ENCODE results near the gene LLGL2. TPM values are rescaled to one million over a fixed set of nuclear protein-coding genes. Genes with fewer than 3 reads are reported as not detected.

LLGL2 gene
- total RNA-seq, 5 donors from 2014 or later (not counting 1 experiment from before 2014, with no cell fraction given) = 31.2 to 75.7 (median 53.4) TPM

DNA sequence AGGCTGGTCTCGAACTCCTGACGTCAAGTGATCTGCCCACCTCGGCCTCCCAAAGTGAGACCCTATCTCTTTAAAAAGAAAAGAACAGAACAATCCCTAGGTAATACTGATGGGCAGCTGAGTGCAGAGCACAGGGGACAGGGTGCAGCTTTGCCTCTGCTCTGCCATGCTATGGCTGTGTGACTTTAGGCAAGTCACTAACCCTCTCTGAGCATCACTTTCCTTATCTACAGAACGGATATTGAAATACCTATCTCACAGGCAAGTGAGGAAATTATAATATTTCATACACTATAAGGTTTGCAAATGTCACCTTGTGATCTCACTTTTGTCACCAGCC is 14.3 kb upstream of the LLGL2 start:
- DNase-seq = no peak
- H3K4me3 ChIP-seq (ENCODE audit: control insufficient read depth in 1 of 2, extremely low read depth in 1 of 2, low read length in 1 of 2) = no peak overlapping the region
- H3K27me3 Mint-ChIP-seq = no peaks in the 10 kb centered on the region
- CTCF ChIA-PET = interaction anchor here in 1 of 2 donors (0.6 kb wide), 1 partner anchor 86 kb away, joined by 3 read pairs; no protein-coding TSS in a partner anchor
- H3K27me3 ChIP-seq (replicated peaks in 1 of 2; ENCODE audit: control insufficient read depth in 2 of 2, extremely low read depth in 1 of 2, insufficient read depth in 2 of 2, low read length in 1 of 2) = peaks cover 0 to 30% of the 10 kb centered on the region in 2 experiments
- no peaks in the 10 kb centered on the region for H3K36me3 Mint-ChIP-seq
- no peaks in the 10 kb centered on the region for H3K4me1 Mint-ChIP-seq
- H3K4me1 ChIP-seq (ENCODE audit: control insufficient read depth in 1 of 2, extremely low read depth in 1 of 2, insufficient read depth in 2 of 2, low read length in 2 of 2) = peaks cover 0 to 17% of the 10 kb centered on the region in 2 experiments
- POLR2A ChIA-PET = interaction anchor here in 1 of 2 donors (0.6 kb wide), 1 partner anchor 16 kb away, joined by 3 read pairs; no protein-coding TSS in a partner anchor
- no peak overlapping the region for H3K27ac Mint-ChIP-seq
- no peak for ATAC-seq (replicated peaks in 1 of 4)
- H3K9me3 Mint-ChIP-seq = no peaks in the 10 kb centered on the region
- no peaks in the 10 kb centered on the region for H3K9me3 ChIP-seq
- H3K4me3 Mint-ChIP-seq = no peak overlapping the region
- WGBS (ENCODE audit: insufficient coverage) = 88% methylated on average over 3 of the region's 4 CpGs
- no peak overlapping the region for H3K27ac ChIP-seq (ENCODE audit: low read length)
- no peaks in the 10 kb centered on the region for H3K36me3 ChIP-seq (ENCODE audit: control insufficient read depth in 2 of 2, extremely low read depth in 1 of 2, insufficient read depth in 1 of 2, low read length in 1 of 2)

DNA sequence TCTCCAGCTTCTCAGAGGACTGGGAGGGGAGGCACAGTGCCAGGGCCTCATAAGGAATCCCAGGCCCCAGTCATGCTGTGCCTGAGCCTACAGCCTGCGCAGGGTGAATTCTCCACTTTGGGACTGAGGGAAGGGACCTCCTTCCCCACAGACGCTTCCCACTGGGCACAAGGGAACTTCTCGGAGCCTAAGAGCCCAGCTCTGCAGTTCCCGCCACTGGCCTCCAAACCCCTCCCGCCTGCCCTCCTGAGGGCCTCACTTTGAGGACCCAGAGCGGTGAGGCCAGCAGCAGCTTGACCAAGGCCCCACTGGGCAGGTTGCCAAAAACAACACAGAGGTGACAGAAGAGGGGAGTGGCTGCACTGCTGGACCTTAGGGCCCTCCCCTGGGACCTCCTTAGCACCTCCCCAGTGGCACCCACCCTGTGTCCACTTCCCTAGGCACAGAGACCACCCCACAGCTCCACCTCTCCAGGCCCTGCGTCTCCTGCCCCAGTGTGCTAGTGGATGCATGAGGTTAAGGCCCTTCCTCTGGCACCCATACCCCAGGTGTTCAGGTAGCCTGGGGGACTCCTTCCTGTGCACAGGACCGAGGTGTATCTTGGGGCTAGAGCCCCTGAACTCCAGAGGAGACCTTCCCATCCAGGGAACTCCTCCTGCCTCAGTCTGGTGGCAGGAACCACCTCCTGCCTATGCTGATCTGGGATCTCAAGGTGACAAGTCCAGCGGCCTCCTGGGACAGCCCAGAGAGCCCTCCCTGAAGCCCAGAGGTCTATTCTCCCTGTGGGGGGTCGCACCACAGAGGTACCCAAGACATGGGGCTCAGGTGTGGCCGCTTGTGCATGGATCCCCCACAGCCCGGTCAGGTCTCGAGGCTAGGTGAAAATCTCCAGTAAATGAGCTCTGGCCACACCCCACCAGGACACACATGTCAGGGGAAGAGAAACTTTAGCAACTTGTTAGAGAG is 13.6 kb upstream of the LLGL2 start:
- H3K36me3 ChIP-seq (ENCODE audit: control insufficient read depth in 2 of 2, extremely low read depth in 1 of 2, insufficient read depth in 1 of 2, low read length in 1 of 2) = no peaks in the 10 kb centered on the region
- Mint-ChIP-seq H3K4me1 (no peaks in the 10 kb centered on the region), H3K4me3 (no peak overlapping the region), H3K9me3 (no peaks in the 10 kb centered on the region), H3K36me3 (no peaks in the 10 kb centered on the region), H3K27ac (no peak overlapping the region), H3K27me3 (no peaks in the 10 kb centered on the region)
- DNase-seq (no peak), ATAC-seq (replicated peaks in 1 of 4) (no peak)
- H3K27ac ChIP-seq (ENCODE audit: low read length) = no peak overlapping the region
- WGBS (ENCODE audit: insufficient coverage) = 74% methylated on average over 8 of the region's 13 CpGs
- no peak overlapping the region for H3K4me3 ChIP-seq (ENCODE audit: control insufficient read depth in 1 of 2, extremely low read depth in 1 of 2, low read length in 1 of 2)
- H3K27me3 ChIP-seq (replicated peaks in 1 of 2; ENCODE audit: control insufficient read depth in 2 of 2, extremely low read depth in 1 of 2, insufficient read depth in 2 of 2, low read length in 1 of 2) = peaks cover 0 to 30% of the 10 kb centered on the region in 2 experiments
- H3K4me1 ChIP-seq (ENCODE audit: control insufficient read depth in 1 of 2, extremely low read depth in 1 of 2, insufficient read depth in 2 of 2, low read length in 2 of 2) = peaks cover 0 to 18% of the 10 kb centered on the region in 2 experiments
- ChIA-PET CTCF (interaction anchor here in 1 of 2 donors (0.6 kb wide), 2 partner anchors 87 to 443 kb away, joined by 3 to 4 read pairs; no protein-coding TSS in a partner anchor), POLR2A (interaction anchor here in 1 of 2 donors (0.6 kb wide), 1 partner anchor 15 kb away, joined by 3 read pairs; no protein-coding TSS in a partner anchor)
- no peaks in the 10 kb centered on the region for H3K9me3 ChIP-seq

DNA sequence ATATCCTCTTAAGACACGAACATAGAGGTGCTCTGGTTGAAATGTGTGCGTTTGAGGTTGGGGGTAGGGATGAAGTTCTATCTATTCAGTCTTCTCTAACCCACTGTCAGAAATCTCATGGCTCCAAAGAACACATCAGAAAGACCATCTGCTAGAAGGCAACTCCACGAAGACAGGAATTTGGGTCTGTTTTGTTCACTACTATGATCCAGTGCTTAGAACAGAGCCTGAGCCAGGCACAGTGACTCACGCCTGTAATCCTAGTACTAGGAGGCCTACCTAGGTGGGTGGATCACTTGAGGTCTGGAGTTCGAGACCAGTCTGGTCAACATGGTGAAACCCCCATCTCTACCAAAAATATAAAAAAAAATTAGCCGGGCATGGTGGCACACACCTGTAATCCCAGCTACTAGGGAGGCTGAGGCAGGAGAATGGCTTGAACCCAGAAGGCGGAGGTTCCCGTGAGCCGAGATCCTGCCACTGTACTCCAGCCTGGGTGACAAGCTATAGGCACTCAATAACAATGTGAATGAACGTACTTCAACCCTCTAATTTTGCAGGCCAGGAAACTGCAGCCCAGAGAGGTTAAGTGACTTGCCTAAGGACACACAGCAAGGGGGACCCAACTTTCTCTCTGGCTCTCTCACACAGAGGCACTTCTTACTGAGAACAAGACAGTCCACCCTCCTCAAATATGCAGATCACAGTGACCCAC is 12.4 kb upstream of the LLGL2 start:
- H3K27me3 ChIP-seq (replicated peaks in 1 of 2; ENCODE audit: control insufficient read depth in 2 of 2, extremely low read depth in 1 of 2, insufficient read depth in 2 of 2, low read length in 1 of 2) = peaks cover 0 to 21% of the 10 kb centered on the region in 2 experiments
- ChIA-PET CTCF (interaction anchor here in 1 of 2 donors (0.6 kb wide), 1 partner anchor 96 kb away, joined by 3 read pairs; no protein-coding TSS in a partner anchor), POLR2A (interaction anchor here in 1 of 2 donors (0.6 kb wide), 1 partner anchor 1145 kb away, joined by 3 read pairs; no protein-coding TSS in a partner anchor)
- 85% methylated on average over 4 of the region's 10 CpGs for WGBS (ENCODE audit: insufficient coverage)
- Mint-ChIP-seq H3K9me3 (no peaks in the 10 kb centered on the region), H3K27me3 (no peaks in the 10 kb centered on the region), H3K4me1 (peaks cover 10 to 11% (median 11%) of the 10 kb centered on the region in 3 donors), H3K27ac (no peak overlapping the region), H3K4me3 (peak overlapping the region in 1 of 3 donors; percentile 41), H3K36me3 (no peaks in the 10 kb centered on the region)
- no peaks in the 10 kb centered on the region for H3K9me3 ChIP-seq
- ATAC-seq (replicated peaks in 1 of 4) (no peak), DNase-seq (no peak)
- no peak overlapping the region for H3K27ac ChIP-seq (ENCODE audit: low read length)
- H3K36me3 ChIP-seq (ENCODE audit: control insufficient read depth in 2 of 2, extremely low read depth in 1 of 2, insufficient read depth in 1 of 2, low read length in 1 of 2) = no peaks in the 10 kb centered on the region
- H3K4me3 ChIP-seq (ENCODE audit: control insufficient read depth in 1 of 2, extremely low read depth in 1 of 2, low read length in 1 of 2) = no peak overlapping the region
- H3K4me1 ChIP-seq (ENCODE audit: control insufficient read depth in 1 of 2, extremely low read depth in 1 of 2, insufficient read depth in 2 of 2, low read length in 2 of 2) = peaks cover 10 to 30% of the 10 kb centered on the region in 2 experiments

DNA sequence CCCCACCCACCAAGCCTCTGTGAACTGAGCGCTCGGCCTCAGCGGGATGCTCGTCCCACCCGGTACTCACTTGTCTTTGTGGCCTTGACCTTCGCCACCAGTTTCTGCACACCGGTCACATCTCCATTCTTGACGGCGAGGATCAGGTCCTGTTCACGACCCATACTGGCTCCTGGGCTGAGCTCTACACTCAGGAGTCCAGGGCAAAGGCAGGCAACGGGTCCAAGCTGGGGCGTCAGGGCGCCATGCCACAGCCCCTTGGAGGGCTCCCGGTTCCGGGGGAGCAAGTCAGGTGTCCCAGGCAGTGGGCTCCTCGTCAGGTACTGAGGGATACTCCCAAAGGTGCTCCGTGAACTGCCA is 11.9 kb upstream of the LLGL2 start:
- POLR2A ChIA-PET = no interaction called here
- Histone ChIP-seq H3K9me3 (no peaks in the 10 kb centered on the region), H3K4me3 (ENCODE audit: control insufficient read depth in 1 of 2, extremely low read depth in 1 of 2, low read length in 1 of 2) (no peak overlapping the region), H3K4me1 (ENCODE audit: control insufficient read depth in 1 of 2, extremely low read depth in 1 of 2, insufficient read depth in 2 of 2, low read length in 2 of 2) (peaks cover 15 to 35% of the 10 kb centered on the region in 2 experiments), H3K27ac (ENCODE audit: low read length) (no peak overlapping the region), H3K27me3 (replicated peaks in 1 of 2; ENCODE audit: control insufficient read depth in 2 of 2, extremely low read depth in 1 of 2, insufficient read depth in 2 of 2, low read length in 1 of 2) (peaks cover 0 to 21% of the 10 kb centered on the region in 2 experiments), H3K36me3 (ENCODE audit: control insufficient read depth in 2 of 2, extremely low read depth in 1 of 2, insufficient read depth in 1 of 2, low read length in 1 of 2) (peaks cover 0 to 1% of the 10 kb centered on the region in 2 donors)
- Mint-ChIP-seq H3K36me3 (peaks cover 3% of the 10 kb centered on the region), H3K4me1 (peaks cover 16 to 17% (median 17%) of the 10 kb centered on the region in 3 donors), H3K27me3 (no peaks in the 10 kb centered on the region), H3K4me3 (peak overlapping the region in 1 of 3 donors; percentile 41), H3K27ac (no peak overlapping the region), H3K9me3 (no peaks in the 10 kb centered on the region)
- ATAC-seq (replicated peaks in 1 of 4) = no peak
- WGBS (ENCODE audit: insufficient coverage) = 95% methylated on average over 15 of the region's 17 CpGs
- no peak for DNase-seq
- CTCF ChIA-PET = interaction anchor here in 1 of 2 donors (0.6 kb wide), 1 partner anchor 96 kb away, joined by 3 read pairs; no protein-coding TSS in a partner anchor

DNA sequence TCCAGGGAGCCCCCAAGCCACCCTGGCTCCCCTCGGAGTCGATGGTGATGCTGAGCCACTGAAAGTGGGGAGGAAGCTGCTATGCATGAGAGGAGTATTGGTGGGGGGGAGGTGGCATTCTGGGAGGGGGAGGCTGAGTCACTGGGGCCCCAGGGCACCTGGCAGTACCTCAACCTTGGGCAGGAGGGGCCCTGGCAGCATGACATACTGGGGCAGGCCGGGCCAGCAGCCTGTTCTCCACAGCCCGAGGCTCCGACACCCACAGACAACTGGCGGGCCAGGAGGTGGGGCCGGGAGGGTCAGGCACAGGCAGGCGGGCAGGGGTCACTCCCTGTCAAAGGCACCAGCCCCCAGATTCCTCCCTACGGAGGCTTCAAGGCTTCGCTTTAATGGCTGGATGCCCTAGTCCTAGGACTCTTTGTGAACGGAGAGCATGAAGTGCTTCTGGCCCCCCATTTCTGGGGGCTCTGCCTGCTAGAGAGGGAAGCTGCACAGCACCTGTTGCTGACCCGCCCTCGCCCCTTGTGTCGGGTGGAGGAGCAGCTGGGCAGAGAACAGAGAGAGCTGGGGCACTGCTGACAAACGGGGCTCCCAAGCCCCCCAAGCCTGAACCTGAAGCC is 11.1 kb upstream of the LLGL2 start:
- Histone ChIP-seq H3K4me3 (ENCODE audit: control insufficient read depth in 1 of 2, extremely low read depth in 1 of 2, low read length in 1 of 2) (no peak overlapping the region), H3K9me3 (no peaks in the 10 kb centered on the region), H3K36me3 (ENCODE audit: control insufficient read depth in 2 of 2, extremely low read depth in 1 of 2, insufficient read depth in 1 of 2, low read length in 1 of 2) (peaks cover 3 to 9% of the 10 kb centered on the region in 2 donors), H3K27ac (ENCODE audit: low read length) (no peak overlapping the region), H3K27me3 (replicated peaks in 1 of 2; ENCODE audit: control insufficient read depth in 2 of 2, extremely low read depth in 1 of 2, insufficient read depth in 2 of 2, low read length in 1 of 2) (peaks cover 0 to 21% of the 10 kb centered on the region in 2 experiments), H3K4me1 (ENCODE audit: control insufficient read depth in 1 of 2, extremely low read depth in 1 of 2, insufficient read depth in 2 of 2, low read length in 2 of 2) (peaks cover 21 to 43% of the 10 kb centered on the region in 2 experiments)
- no peak overlapping the region for H3K27ac Mint-ChIP-seq
- peaks cover 3% of the 10 kb centered on the region for H3K36me3 Mint-ChIP-seq
- CTCF ChIA-PET = interaction anchor here in 1 of 2 donors (0.6 kb wide), 1 partner anchor 120 kb away, joined by 7 read pairs; no protein-coding TSS in a partner anchor
- ATAC-seq (replicated peaks in 1 of 4) = no peak
- WGBS (ENCODE audit: insufficient coverage) = 77% methylated on average over 15 of the region's 15 CpGs
- no peak for DNase-seq
- H3K4me1 Mint-ChIP-seq = peaks cover 21 to 24% (median 22%) of the 10 kb centered on the region in 3 donors
- peak overlapping the region; percentile 17 to 47 (median 42) for H3K4me3 Mint-ChIP-seq
- no peaks in the 10 kb centered on the region for H3K27me3 Mint-ChIP-seq
- POLR2A ChIA-PET = no interaction called here
- H3K9me3 Mint-ChIP-seq = no peaks in the 10 kb centered on the region

All from T-cell (primary cell).